Measurements from ENCODE around the gene BTNL3.
"Not testable (repeated sequence)": the region's sequence is repeated elsewhere in the genome, so short reads cannot be mapped to it uniquely, and the experiment has no call there.

Gene BTNL3

DNA sequence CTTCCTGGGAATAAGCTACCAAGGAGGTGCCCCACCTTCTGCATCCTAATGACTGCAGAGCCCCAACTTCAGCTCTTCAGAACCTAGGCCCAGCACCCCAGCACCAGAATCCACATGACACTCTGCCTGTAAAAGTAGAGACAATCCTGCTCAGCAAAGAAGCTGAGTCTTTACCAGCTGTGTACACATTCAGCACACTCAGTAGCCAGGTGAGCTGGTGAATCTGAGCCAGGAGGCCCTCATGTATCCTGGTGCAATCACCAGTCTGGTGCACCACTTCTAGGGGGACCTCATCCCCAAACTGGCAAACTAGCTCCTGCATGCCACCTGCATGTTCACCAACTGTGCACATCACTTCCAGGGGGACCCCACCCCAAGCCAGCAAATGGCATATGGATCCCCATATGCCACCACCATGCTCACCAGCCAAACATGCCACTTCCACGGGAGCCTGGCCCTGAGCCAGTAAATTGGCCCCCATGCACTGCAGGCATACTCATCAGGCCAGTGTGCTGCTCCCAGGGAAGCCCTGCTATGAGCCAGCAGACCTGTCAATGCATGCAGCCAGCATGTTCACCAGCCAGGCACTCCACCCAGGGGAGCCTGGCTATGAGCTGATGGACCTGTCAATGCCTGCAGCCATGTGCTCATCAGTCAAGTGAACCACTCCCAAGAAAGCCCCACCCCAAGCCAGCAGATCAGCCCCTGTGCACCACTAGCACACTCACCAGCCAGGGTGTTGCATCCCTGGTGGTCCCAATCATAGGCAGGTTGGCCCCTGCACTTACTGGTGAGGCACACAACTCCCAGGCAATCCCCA, 35.8 kb downstream of the BTNL3 start:
- no peak for DNase-seq

GRCh38 chr5:181027452-181028031, 38.9 kb downstream of the BTNL3 start:
- no peak for DNase-seq

GRCh38 chr5:181028032-181028819, 39.6 kb downstream of the BTNL3 start:
- DNase-seq: no peak

- no peak for DNase-seq
Observed at GRCh38 chr5:181031716-181032115, 43.1 kb downstream of the BTNL3 start.

DNA sequence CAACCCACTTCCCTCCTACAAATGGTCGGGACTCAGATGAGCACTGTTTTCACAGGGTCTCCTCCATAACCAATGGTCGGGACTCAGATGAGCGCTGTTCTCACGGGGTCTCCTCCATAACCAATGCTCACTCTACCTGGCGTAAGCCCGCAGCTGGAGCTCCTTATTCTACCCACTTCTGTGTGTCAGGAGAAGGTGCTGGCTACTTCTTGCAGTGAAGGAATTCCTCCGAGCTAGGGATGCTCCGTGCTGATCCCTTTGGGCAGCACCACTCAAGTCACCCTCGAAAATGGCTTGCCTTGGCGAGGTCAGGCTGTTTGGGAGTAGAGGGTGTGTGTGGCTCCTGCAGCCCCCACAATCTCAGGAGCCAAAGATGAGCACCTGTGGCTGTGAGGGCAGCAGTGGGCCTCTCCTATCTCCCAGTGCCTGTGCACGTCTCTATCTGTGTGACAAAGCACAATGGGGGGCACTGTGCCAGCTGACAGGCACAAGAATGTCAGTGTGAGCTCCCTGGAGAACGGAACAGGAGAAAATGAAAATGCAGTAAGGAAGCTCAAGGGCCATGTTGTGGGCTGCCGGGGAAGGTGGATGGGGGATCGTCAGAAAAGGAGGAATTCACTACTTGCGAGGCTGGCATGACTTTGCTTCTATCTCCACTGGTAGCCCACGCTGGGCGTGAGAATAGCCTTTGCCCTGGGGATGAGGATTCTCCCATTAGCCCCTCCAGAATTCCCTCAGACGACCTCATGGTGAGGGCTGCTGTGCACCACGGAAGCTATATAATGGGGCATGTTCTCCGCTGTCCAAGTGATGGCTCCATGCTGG, 47.6 kb downstream of the BTNL3 start:
- DNase-seq: no peak

GRCh38 chr5:181036816-181037364, 48.2 kb downstream of the BTNL3 start:
- DNase-seq: no peak

GRCh38 chr5:181037365-181037861, 48.8 kb downstream of the BTNL3 start:
- no peak for DNase-seq

GRCh38 chr5:181039471-181039870, 50.8 kb downstream of the BTNL3 start:
- DNase-seq: no peak

DNA sequence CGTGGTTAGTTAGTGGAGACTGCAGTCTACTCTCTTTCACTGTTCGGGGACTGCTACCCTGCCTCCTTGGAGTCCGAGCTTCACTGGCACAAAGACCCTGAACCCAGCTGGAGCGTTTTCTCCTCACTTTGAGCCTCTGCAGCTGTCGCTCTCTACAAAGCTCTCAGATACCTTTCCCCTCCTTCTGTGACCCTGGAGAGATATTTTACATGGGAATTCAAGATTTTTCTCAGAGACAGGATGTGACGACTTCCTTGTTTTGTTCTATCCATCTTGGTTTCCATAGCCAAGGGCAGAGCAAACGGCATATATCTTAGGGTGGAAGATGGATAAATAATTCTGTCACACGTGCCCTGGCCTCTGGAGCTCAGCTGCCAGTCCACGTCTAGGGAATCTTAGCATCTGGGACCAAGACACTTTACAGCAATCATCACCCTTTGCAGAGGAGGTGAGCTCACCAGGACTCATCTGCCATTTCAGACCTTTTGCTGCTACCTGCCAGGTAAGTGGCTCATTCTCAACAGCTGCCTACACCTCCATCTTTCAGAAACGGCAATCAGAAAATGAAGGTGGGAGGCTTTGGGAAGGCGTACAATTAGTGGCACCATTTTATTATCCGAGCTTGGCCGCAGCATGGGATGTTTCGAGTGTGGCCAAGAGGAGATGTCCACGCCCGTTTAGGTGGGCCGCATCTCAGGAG, 51.4 kb downstream of the BTNL3 start, which contains the start of gene BTNL9:
TSS of gene BTNL9 (plus strand) at position 336 of the 700 bp plus-strand sequence. CDS start 5,224 bp downstream, outside the sequence.
- no peak for DNase-seq

- no peak for DNase-seq
Observed at GRCh38 chr5:181040631-181040945, 51.9 kb downstream of the BTNL3 start.

- DNase-seq: no peak
Observed at GRCh38 chr5:181041043-181041442, 52.4 kb downstream of the BTNL3 start.

DNA sequence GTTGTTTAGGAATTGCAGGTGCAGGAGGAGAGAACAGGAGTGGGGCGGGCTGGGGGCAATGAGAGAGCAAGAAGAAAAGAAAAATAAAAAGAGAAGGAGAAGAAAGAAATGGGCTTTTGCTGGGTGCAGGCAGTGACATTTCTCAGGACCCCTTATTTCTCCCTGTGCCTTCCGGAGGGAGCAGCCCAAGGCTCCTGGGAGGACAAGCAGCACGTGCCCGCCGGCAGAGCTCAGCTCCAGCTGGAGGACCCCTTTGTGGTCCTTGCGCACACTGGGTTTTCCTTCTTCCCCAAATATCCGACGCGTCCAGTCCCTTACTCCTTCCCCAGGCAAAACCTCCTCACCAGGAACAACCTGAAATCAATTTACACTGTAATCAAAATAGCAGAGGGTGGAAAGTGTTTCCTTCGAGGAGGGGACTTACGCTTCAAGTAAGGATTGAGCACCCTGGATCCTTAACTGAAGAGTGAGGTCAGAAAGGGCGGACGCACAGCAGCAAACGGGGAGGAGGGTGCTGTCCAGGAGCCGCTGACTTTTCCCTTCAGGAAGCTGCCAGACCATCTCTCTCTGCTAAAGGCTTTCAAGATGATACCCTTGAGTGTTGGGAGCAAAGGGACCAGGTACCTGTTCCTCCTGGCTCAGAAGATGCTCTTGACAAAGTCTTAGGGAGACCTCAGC, 53.5 kb downstream of the BTNL3 start:
- DNase-seq: no peak

DNA sequence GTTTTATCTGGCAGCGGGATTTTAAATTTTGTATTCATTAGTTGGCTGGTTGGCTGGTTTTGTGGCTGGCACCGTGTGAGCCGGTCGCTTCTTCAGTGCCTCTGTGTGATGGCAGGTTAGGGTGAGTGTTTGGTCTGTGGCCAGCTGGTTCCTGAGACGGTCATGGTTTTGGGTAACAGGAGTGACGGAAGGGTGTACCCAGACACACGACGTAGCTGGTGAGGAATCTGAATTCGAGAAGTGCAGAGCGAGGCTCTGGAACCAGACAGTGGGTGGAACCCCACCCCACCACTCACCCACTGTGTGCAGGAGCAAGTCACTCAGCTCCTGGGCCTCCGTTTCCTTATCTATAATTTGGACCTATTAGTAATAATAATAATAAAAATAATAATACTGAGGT, 54.1 kb downstream of the BTNL3 start:
- DNase-seq: no peak

GRCh38 chr5:181043285-181044092, 54.8 kb downstream of the BTNL3 start:
- no peak for DNase-seq

- no peak for DNase-seq
Observed at GRCh38 chr5:181044093-181044599, 55.5 kb downstream of the BTNL3 start.

DNA sequence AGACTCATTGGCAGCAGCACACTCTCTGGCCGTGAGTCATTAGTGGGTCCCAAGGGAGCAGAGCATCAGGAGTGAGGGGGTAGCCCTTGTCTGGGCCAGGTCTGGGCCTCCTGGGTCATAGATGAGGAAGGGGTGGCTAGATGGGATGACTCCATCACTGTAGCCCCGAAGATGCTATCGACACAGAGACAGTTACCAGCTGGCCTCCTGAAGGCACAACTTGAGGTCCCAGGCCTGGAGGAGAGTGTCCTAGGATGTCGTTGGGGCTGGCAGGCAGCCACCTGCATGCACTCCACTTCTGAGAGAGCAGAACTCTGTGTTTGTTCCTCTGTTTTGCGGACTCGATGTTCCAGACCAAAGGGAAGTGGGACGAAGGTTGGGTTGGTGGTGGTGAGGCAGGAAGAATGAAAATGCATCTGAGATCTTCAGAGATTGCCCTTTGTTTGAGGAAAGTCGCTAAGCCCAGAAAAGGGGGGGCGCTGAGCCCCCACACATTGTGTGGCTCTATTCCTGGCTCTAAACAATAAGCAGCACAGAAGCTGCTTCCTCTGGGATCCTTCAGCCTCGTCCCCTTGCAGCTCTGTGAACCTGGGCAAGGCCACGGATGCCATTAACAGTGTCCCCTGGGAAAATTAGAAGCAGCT, 56.1 kb downstream of the BTNL3 start:
- DNase-seq: no peak

GRCh38 chr5:181045316-181045715, 56.7 kb downstream of the BTNL3 start:
- DNase-seq: no peak

DNA sequence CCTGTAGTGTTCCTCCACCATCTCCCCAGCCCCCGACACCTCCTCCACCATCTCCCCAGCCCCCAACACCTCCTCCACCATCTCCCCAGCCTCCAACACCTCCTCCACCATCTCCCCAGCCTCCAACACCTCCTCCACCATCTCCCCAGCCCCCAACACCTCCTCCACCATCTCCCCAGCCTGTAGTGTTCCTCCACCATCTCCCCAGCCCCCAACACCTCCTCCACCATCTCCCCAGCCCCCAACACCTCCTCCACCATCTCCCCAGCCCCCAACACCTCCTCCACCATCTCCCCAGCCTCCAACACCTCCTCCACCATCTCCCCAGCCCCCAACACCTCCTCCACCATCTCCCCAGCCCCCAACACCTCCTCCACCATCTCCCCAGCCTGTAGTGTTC, 57.2 kb downstream of the BTNL3 start:
- DNase-seq: not testable (repeated sequence)

DNA sequence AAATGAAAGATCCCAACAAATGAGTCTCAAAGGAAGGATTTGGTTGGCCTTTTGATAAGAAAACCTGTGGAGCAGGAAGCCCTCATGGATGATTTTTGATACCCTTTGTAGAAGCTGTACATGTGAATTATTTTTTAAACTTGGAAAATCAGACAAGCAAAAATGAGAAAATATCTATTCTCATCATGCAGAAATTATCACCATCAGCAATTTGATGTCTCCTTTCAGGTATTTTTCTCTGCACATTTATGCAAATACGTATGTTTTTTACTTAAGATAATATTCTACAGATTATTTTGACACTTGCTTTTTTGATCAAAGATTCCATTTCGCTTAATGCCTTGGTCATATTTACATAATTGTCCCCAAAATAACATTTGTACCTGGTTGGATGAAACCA, 58.6 kb downstream of the BTNL3 start:
- DNase-seq: no peak

GRCh38 chr5:181047921-181048320, 59.3 kb downstream of the BTNL3 start:
- DNase-seq: no peak
